NT2/D1 (cell line): ENCODE measurements around the gene TUBGCP2.

Experiments
- SUZ12 ChIP-seq: IDR thresholded peaks from 2 replicates; pipeline ENCODE4 v1.6.1; 2011; ENCODE audit not compliant: insufficient read length, insufficient read depth; ENCODE audit errors: extremely low read depth
- YY1 ChIP-seq: IDR thresholded peaks from 2 replicates; pipeline ENCODE4 v1.6.1; 2011; ENCODE audit not compliant: insufficient read length, insufficient read depth
- ZNF274 ChIP-seq: IDR thresholded peaks from 2 replicates; pipeline ENCODE4 v1.6.1; 2011; ENCODE audit warnings: mild to moderate bottlenecking, low read depth, low read length

- TF ChIP-seq ZNF274 (no peak), YY1 (no peak), SUZ12 (no peak)
Measured at GRCh38 chr10:133299224-133299623, 9.4 kb downstream of the TUBGCP2 start.
